Measurements from ENCODE around the gene MAP3K3.

DNA sequence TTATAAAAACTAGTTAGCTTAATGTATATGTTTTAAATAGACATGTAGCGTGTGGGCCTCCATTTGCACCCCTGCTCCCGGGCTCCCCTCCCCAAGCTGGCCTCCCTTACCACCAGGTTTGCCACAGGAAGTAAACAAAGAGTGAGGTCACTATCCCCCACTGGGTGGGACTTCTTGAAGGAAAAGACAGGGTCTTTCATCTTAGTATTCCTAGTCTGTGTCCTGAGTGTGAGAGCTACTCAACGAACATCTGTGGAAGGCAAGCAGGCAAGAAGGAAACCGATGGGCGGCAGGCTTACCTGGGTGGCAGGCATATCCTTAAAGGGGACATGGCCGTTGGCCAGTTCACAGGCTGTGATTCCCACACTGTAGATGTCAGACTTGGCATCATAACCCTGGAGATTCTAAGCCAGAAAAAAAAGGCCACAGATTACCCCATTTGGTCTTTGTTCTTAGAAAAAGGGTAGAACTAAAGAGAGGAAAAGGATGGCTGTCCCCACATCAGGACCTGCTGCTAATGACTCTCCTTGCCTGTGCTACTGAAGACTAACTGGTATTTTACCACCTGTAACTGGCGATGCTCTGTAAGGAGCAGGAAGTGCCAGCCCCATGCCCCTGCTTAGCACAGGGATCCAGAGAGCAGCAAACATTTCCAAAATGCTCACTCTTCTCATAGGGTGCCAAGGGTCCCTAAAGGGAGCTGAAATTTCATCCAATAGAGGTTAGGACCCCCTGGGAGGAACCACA, 84.3 kb downstream of the MAP3K3 start:
- TF ChIP-seq, protein P1, sequence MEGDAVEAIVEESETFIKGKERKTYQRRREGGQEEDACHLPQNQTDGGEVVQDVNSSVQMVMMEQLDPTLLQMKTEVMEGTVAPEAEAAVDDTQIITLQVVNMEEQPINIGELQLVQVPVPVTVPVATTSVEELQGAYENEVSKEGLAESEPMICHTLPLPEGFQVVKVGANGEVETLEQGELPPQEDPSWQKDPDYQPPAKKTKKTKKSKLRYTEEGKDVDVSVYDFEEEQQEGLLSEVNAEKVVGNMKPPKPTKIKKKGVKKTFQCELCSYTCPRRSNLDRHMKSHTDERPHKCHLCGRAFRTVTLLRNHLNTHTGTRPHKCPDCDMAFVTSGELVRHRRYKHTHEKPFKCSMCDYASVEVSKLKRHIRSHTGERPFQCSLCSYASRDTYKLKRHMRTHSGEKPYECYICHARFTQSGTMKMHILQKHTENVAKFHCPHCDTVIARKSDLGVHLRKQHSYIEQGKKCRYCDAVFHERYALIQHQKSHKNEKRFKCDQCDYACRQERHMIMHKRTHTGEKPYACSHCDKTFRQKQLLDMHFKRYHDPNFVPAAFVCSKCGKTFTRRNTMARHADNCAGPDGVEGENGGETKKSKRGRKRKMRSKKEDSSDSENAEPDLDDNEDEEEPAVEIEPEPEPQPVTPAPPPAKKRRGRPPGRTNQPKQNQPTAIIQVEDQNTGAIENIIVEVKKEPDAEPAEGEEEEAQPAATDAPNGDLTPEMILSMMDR (conservative IDR thresholded peaks at IDR 0.05): no peak
- TF ChIP-seq EZH2 (IDR thresholded peaks at IDR 0.05; ENCODE audit: low read depth): no peak
